ENCODE results near the gene DGCR2.
"Not testable (repeated sequence)": the region's sequence is repeated elsewhere in the genome, so short reads cannot be mapped to it uniquely, and the experiment has no call there.

DNA sequence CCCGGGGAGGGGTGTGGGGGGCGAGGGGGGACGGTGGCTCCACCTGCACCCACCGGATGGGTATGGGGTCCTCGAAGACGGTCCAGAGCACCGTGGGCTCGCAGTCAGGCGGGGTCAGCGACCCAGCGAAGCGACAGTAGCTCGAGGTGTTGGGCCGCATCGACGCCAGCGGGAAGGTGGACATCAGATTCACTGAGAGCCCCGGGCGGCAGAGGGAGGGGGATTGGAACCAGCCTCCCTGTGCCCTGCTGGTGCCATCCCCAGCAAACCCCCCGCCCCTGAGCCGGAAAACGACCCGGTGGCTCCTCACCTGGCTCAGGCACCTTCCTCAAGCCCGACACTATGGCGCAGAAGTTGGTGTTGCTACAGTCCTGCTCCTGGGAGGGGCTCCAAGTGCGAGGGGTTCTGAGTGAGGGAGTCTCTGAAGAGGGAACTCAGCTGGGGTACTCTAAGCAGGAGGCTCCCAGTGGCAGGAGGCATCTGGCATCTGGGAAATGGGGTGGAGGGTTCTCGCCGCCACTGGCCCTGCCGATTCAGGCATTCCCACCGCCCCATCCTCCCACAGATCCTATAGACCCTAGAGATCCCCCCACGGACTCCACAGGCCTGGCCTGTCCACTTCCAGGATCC is 89.9 kb downstream of the DGCR2 start:
- TF ChIP-seq, protein P1, sequence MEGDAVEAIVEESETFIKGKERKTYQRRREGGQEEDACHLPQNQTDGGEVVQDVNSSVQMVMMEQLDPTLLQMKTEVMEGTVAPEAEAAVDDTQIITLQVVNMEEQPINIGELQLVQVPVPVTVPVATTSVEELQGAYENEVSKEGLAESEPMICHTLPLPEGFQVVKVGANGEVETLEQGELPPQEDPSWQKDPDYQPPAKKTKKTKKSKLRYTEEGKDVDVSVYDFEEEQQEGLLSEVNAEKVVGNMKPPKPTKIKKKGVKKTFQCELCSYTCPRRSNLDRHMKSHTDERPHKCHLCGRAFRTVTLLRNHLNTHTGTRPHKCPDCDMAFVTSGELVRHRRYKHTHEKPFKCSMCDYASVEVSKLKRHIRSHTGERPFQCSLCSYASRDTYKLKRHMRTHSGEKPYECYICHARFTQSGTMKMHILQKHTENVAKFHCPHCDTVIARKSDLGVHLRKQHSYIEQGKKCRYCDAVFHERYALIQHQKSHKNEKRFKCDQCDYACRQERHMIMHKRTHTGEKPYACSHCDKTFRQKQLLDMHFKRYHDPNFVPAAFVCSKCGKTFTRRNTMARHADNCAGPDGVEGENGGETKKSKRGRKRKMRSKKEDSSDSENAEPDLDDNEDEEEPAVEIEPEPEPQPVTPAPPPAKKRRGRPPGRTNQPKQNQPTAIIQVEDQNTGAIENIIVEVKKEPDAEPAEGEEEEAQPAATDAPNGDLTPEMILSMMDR (IDR thresholded peaks at IDR 0.05): not testable (repeated sequence)
- not testable (repeated sequence) for TF ChIP-seq POLR2AphosphoS5, POLR2A (IDR thresholded peaks at IDR 0.05)
